Activated CD4-positive, alpha-beta T cell treated with anti-CD3 and anti-CD28 coated beads, Interleukin-2, amount 10 ng/mL, durations not matched to agents 7 days and 5 days (primary cell): Measurements from ENCODE around the gene MYF6. TPM values are rescaled to one million over a fixed set of nuclear protein-coding genes. Genes with fewer than 3 reads are reported as not detected.
"Not testable (repeated sequence)": the region's sequence is repeated elsewhere in the genome, so short reads cannot be mapped to it uniquely, and the experiment has no call there.

ENCODE experiments used
- CTCF ChIA-PET: fragments of 350-600 bp; sonication (Branson Sonifier 250); formaldehyde crosslinking; loops from one replicate; lab custom pipeline; 2021; ENCODE audit warnings: antibody characterized with exemption; lab: Charles Lee
- POLR2A ChIA-PET: fragments of 350-600 bp; sonication (Branson Sonifier 250); formaldehyde crosslinking; loops from one replicate; lab custom pipeline; 2021; ENCODE audit warnings: antibody characterized with exemption; lab: Charles Lee
- DNase-seq: peaks from one replicate; pipeline ENCODE4 v3.0.0-alpha.2; 2020
- H3K27ac Mint-ChIP-seq: one replicate; pipeline ENCODE4 v1.8.0; 2021; ENCODE audit warnings: mild to moderate bottlenecking, moderate library complexity, mixed read lengths
- H3K27me3 Mint-ChIP-seq: one replicate; pipeline ENCODE4 v1.8.0; 2021; ENCODE audit warnings: mixed read lengths
- H3K36me3 Mint-ChIP-seq: one replicate; pipeline ENCODE4 v1.8.0; 2021; ENCODE audit warnings: low read depth, mixed read lengths
- H3K4me1 Mint-ChIP-seq: one replicate; pipeline ENCODE4 v1.8.0; 2021; ENCODE audit warnings: mixed read lengths
- H3K4me3 Mint-ChIP-seq: one replicate; pipeline ENCODE4 v1.8.0; 2021; ENCODE audit warnings: mild to moderate bottlenecking, moderate library complexity, mixed read lengths
- H3K9me3 Mint-ChIP-seq: one replicate; pipeline ENCODE4 v1.8.0; 2021; ENCODE audit warnings: mixed read lengths
- total RNA-seq, 2 experiments: library from RNA; stranded (reverse); gene quantifications; one replicate each; pipeline ENCODE4 v1.2.3, GENCODE V29; 2021

The MYF6 gene
- total RNA-seq = not detected

GRCh38 chr12:80707126-80707829, at the start of gene MYF6:
MYF6 (plus strand) TSS chr12:80707634; CDS start chr12:80707720, 86 bp downstream.
- CTCF ChIA-PET = no interaction called here
- H3K27me3 Mint-ChIP-seq = peaks cover 28% of the 10 kb centered on the region
- no peak within 1 kb of the TSS for H3K27ac Mint-ChIP-seq
- H3K4me1 Mint-ChIP-seq = no peaks in the 10 kb centered on the region
- H3K9me3 Mint-ChIP-seq = no peaks in the 10 kb centered on the region
- no peak within 1 kb of the TSS for H3K4me3 Mint-ChIP-seq
- POLR2A ChIA-PET = no interaction called here
- H3K36me3 Mint-ChIP-seq = no peaks in the 10 kb centered on the region
- no peak for DNase-seq

- POLR2A ChIA-PET = no interaction called here
- no peaks in the 10 kb centered on the region for H3K27me3 Mint-ChIP-seq
- CTCF ChIA-PET = no interaction called here
These were observed 47.8 kb upstream of the MYF6 start for GRCh38 chr12:80659512-80660063.

GRCh38 chr12:80662586-80662985, 44.8 kb upstream of the MYF6 start:
- Mint-ChIP-seq H3K27ac (no peak overlapping the region), H3K4me3 (no peak overlapping the region), H3K9me3 (no peaks in the 10 kb centered on the region), H3K36me3 (no peaks in the 10 kb centered on the region), H3K4me1 (no peaks in the 10 kb centered on the region), H3K27me3 (no peaks in the 10 kb centered on the region)
- ChIA-PET CTCF (no interaction called here), POLR2A (no interaction called here)
- DNase-seq = no peak

More at GRCh38 chr12:80659512-80660063, 47.8 kb upstream of the MYF6 start:
- DNase-seq = no peak
- no peaks in the 10 kb centered on the region for H3K4me1 Mint-ChIP-seq
- no peak overlapping the region for H3K27ac Mint-ChIP-seq
- no peaks in the 10 kb centered on the region for H3K36me3 Mint-ChIP-seq
- H3K9me3 Mint-ChIP-seq = no peaks in the 10 kb centered on the region
- no peak overlapping the region for H3K4me3 Mint-ChIP-seq

- H3K9me3 Mint-ChIP-seq = no peaks in the 10 kb centered on the region
- H3K27ac Mint-ChIP-seq = no peak overlapping the region
- no peak overlapping the region for H3K4me3 Mint-ChIP-seq
- no peaks in the 10 kb centered on the region for H3K4me1 Mint-ChIP-seq
- CTCF ChIA-PET = no interaction called here
- POLR2A ChIA-PET = no interaction called here
- no peak for DNase-seq
- H3K36me3 Mint-ChIP-seq = no peaks in the 10 kb centered on the region
- no peaks in the 10 kb centered on the region for H3K27me3 Mint-ChIP-seq
These were observed 37.2 kb upstream of the MYF6 start for GRCh38 chr12:80670214-80670613.

- H3K27ac Mint-ChIP-seq, H3K9me3 Mint-ChIP-seq, H3K4me3 Mint-ChIP-seq, H3K36me3 Mint-ChIP-seq, DNase-seq, H3K27me3 Mint-ChIP-seq, POLR2A ChIA-PET, CTCF ChIA-PET, H3K4me1 Mint-ChIP-seq: not testable (repeated sequence)
These were observed 31.3 kb upstream of the MYF6 start for GRCh38 chr12:80676042-80676636.

GRCh38 chr12:80676856-80677255, 30.6 kb upstream of the MYF6 start:
- DNase-seq = no peak
- CTCF ChIA-PET = no interaction called here
- Mint-ChIP-seq H3K4me1 (no peaks in the 10 kb centered on the region), H3K4me3 (no peak overlapping the region), H3K27ac (no peak overlapping the region), H3K9me3 (no peaks in the 10 kb centered on the region), H3K27me3 (no peaks in the 10 kb centered on the region), H3K36me3 (no peaks in the 10 kb centered on the region)
- POLR2A ChIA-PET = no interaction called here

GRCh38 chr12:80677994-80678393, 29.4 kb upstream of the MYF6 start:
- no peak overlapping the region for H3K4me3 Mint-ChIP-seq
- DNase-seq = no peak
- H3K9me3 Mint-ChIP-seq = no peaks in the 10 kb centered on the region
- H3K36me3 Mint-ChIP-seq = no peaks in the 10 kb centered on the region
- ChIA-PET CTCF (interaction anchor here (0.6 kb wide), 1 partner anchor 282 kb away, joined by 3 read pairs; no protein-coding TSS in a partner anchor), POLR2A (no interaction called here)
- no peaks in the 10 kb centered on the region for H3K27me3 Mint-ChIP-seq
- no peak overlapping the region for H3K27ac Mint-ChIP-seq
- no peaks in the 10 kb centered on the region for H3K4me1 Mint-ChIP-seq

GRCh38 chr12:80679346-80680131, 27.9 kb upstream of the MYF6 start:
- H3K27me3 Mint-ChIP-seq = no peaks in the 10 kb centered on the region
- CTCF ChIA-PET = no interaction called here
- no peak overlapping the region for H3K27ac Mint-ChIP-seq
- H3K4me3 Mint-ChIP-seq = no peak overlapping the region
- no peaks in the 10 kb centered on the region for H3K4me1 Mint-ChIP-seq
- no peaks in the 10 kb centered on the region for H3K9me3 Mint-ChIP-seq
- POLR2A ChIA-PET = no interaction called here
- H3K36me3 Mint-ChIP-seq = no peaks in the 10 kb centered on the region
- DNase-seq = no peak

- Mint-ChIP-seq H3K9me3 (no peaks in the 10 kb centered on the region), H3K27me3 (no peaks in the 10 kb centered on the region), H3K36me3 (no peaks in the 10 kb centered on the region), H3K27ac (no peak overlapping the region), H3K4me1 (no peaks in the 10 kb centered on the region), H3K4me3 (no peak overlapping the region)
- POLR2A ChIA-PET = no interaction called here
- CTCF ChIA-PET = no interaction called here
- DNase-seq = no peak
These were observed 26.1 kb upstream of the MYF6 start for GRCh38 chr12:80681287-80681686.

- Mint-ChIP-seq H3K4me1 (no peaks in the 10 kb centered on the region), H3K27ac (no peak overlapping the region), H3K36me3 (no peaks in the 10 kb centered on the region), H3K27me3 (no peaks in the 10 kb centered on the region), H3K9me3 (no peaks in the 10 kb centered on the region), H3K4me3 (no peak overlapping the region)
- no peak for DNase-seq
- POLR2A ChIA-PET = no interaction called here
- CTCF ChIA-PET = no interaction called here
These were observed 25.6 kb upstream of the MYF6 start for GRCh38 chr12:80681786-80682185.

GRCh38 chr12:80684077-80684495, 23.3 kb upstream of the MYF6 start:
- POLR2A ChIA-PET = no interaction called here
- Mint-ChIP-seq H3K27ac (no peak overlapping the region), H3K4me3 (no peak overlapping the region), H3K27me3 (no peaks in the 10 kb centered on the region), H3K4me1 (no peaks in the 10 kb centered on the region), H3K36me3 (no peaks in the 10 kb centered on the region), H3K9me3 (no peaks in the 10 kb centered on the region)
- CTCF ChIA-PET = interaction anchor here (1.0 kb wide), 1 partner anchor 10 kb away, joined by 3 read pairs; no protein-coding TSS in a partner anchor
- no peak for DNase-seq

GRCh38 chr12:80690090-80690489, 17.3 kb upstream of the MYF6 start:
- Mint-ChIP-seq H3K9me3 (no peaks in the 10 kb centered on the region), H3K27ac (no peak overlapping the region), H3K4me1 (no peaks in the 10 kb centered on the region), H3K36me3 (no peaks in the 10 kb centered on the region), H3K4me3 (no peak overlapping the region), H3K27me3 (no peaks in the 10 kb centered on the region)
- POLR2A ChIA-PET = no interaction called here
- CTCF ChIA-PET = no interaction called here
- no peak for DNase-seq

GRCh38 chr12:80690513-80690912, 16.9 kb upstream of the MYF6 start:
- no peaks in the 10 kb centered on the region for H3K4me1 Mint-ChIP-seq
- POLR2A ChIA-PET = no interaction called here
- CTCF ChIA-PET = no interaction called here

More at GRCh38 chr12:80690513-80690912, 16.9 kb upstream of the MYF6 start:
- H3K27ac Mint-ChIP-seq = no peak overlapping the region
- no peak for DNase-seq
- H3K27me3 Mint-ChIP-seq = no peaks in the 10 kb centered on the region
- H3K9me3 Mint-ChIP-seq = no peaks in the 10 kb centered on the region
- H3K4me3 Mint-ChIP-seq = no peak overlapping the region
- H3K36me3 Mint-ChIP-seq = no peaks in the 10 kb centered on the region
